ENCODE data around the gene CMTM1.

DNA sequence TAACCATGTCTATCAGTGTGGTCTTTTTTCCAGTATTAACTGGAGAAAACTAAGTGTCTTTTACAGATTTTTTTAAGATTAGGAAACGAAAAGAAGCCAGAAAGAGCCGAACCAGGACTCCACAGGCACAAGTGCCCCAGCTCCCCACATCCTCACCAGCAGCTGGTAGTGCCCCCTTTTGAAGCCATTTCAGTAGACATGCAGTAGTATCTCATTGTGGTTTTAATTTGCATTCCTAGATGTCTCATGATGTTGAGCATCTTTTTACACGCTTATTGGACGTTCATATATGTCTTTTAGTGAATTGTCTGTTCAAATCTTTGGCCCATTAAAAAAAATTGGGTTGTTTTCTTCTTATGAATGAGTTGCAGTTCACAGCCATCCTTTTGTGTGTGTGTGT, 33.5 kb downstream of the CMTM1 start:
- TF ChIP-seq POLR2A (IDR thresholded peaks at IDR 0.05; ENCODE audit: low read depth, low read length) (no peak), POLR2AphosphoS5 (IDR thresholded peaks at IDR 0.05; ENCODE audit: low read depth, low read length) (no peak)
